Uterus (tissue), 2 donors: ENCODE data around the gene SAMD3.

ENCODE experiments used
- CTCF ChIP-seq, 4 experiments: fragments of 200-600 bp in 2 of 4; fragments of 450-650 bp in 2 of 4; sonication (generic) in 2 of 4; IDR thresholded peaks; one replicate each; pipeline ENCODE4 v1.5.1; 2016 to 2019; ENCODE audit warnings: antibody characterized with exemption in 4 of 4, mild to moderate bottlenecking in 2 of 4, moderate library complexity in 1 of 4
- POLR2A ChIP-seq, 2 donors: fragments of 450-650 bp; IDR thresholded peaks; one replicate each; pipeline ENCODE4 v1.6.1; 2016; ENCODE audit warnings: antibody characterized with exemption in 2 of 2, mild to moderate bottlenecking in 1 of 2, moderate library complexity in 1 of 2

- no peak for TF ChIP-seq CTCF (IDR thresholded peaks at IDR 0.05)
- TF ChIP-seq POLR2A (IDR thresholded peaks at IDR 0.05), result no peak
Measured at GRCh38 chr6:130161683-130162404, 60.9 kb downstream of the SAMD3 start.
